ENCODE results near the gene FUT8. TPM values are rescaled to one million over a fixed set of nuclear protein-coding genes. Genes with fewer than 3 reads are reported as not detected.

Gene FUT8
- total RNA-seq, 1 donor from 2014 or later: 181 TPM

GRCh38 chr14:65791191-65791981 lies 378.9 kb downstream of the FUT8 start:
- Mint-ChIP-seq H3K4me3 (no peak overlapping the region), H3K9me3 (no peaks in the 10 kb centered on the region), H3K27me3 (ENCODE audit: insufficient read depth) (peaks cover 11% of the 10 kb centered on the region), H3K36me3 (ENCODE audit: low read depth) (no peaks in the 10 kb centered on the region), H3K27ac (no peak overlapping the region), H3K4me1 (ENCODE audit: low read depth) (no peaks in the 10 kb centered on the region)
- no peak for DNase-seq (ENCODE audit: low spot score)
- intact Hi-C loops (cut with micrococcal nuclease): no loop called here

GRCh38 chr14:65792208-65792905 lies 379.8 kb downstream of the FUT8 start:
- Mint-ChIP-seq H3K27me3 (ENCODE audit: insufficient read depth) (peaks cover 15% of the 10 kb centered on the region), H3K27ac (no peak overlapping the region), H3K4me1 (ENCODE audit: low read depth) (no peaks in the 10 kb centered on the region), H3K9me3 (no peaks in the 10 kb centered on the region), H3K36me3 (ENCODE audit: low read depth) (no peaks in the 10 kb centered on the region), H3K4me3 (no peak overlapping the region)
- intact Hi-C loops (cut with micrococcal nuclease): no loop called here
- DNase-seq (ENCODE audit: low spot score): no peak
